ENCODE results near the gene RBM6.
"Not testable (repeated sequence)": the region's sequence is repeated elsewhere in the genome, so short reads cannot be mapped to it uniquely, and the experiment has no call there.

Gene RBM6

DNA sequence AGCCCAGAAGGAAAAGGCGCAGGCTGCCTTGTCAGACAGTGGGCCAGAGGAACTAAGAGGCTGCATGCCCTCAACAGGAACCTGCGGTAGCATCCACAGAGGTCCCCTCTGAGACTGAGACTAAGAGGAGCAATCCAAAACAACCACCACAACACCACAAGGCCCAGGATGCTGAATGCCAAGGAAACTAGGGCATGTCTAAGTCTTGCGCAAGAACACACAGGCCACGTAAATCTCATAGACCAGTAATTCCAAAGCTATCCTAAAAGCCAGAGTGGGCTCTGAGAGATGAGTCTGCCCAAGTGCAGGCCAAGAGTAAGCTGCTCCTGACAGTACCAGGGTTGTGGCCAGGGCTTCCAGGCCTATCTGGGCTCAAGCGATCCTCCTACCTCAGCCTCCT, 23.3 kb upstream of the RBM6 start:
- DNase-seq (ENCODE audit: low read depth in 2 of 2, low spot score in 1 of 2): no peak

DNA sequence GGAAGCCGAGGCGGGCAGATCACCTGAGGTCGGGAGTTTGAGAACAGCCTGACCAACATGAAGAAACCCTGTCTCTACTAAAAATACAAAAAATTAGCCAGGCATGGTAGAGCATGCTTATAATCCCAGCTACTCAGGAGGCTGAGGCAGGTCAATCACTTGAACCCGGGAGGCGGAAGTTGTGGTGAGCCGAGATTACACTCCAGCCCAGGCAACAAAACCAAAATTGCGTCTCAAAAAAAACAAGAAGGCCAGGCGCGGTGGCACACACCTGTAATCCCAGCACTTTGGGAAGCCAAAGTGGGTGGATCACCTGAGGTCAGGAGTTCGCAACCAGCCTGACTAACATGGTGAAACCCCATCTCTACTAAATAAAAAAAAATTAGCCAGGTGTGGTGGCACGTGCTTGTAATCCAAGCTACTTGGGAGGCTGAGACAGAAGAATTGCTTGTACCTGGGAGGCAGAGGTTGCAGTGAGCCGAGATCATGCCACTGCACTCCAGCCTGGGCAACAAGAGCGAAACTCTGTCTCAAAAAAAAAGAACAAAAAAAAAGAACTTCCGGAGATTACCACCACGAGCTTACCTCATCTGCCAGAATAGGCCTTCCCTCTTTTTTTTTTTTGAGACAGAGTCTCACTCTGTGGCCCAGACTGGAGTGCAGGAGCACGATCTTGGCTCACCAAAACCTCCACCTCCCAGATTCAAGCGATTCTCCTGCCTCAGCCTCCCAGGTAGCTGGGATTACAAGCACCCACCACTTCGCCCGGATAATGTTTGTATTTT, 22.0 kb upstream of the RBM6 start:
- not testable (repeated sequence) for DNase-seq (ENCODE audit: low read depth in 2 of 2, low spot score in 1 of 2)

DNA sequence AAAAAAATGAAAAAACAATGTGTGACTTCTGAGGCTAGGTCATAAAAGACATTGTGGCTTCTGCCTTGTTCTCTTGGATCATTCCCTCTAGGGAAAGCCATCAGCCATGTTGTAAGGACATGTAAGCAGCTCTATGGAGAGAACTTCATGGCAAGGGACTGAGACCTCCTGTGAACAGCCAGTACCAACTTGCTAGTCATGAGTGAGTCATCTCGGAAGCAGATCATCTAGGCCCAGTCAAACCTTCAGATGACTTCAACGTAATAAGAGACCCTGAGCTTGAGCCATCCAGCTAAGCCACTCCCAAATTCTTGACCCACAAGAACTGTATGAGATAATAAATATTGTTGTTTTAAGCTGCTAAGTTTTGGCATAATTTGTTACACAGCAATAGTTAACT, 15.3 kb upstream of the RBM6 start:
- DNase-seq (ENCODE audit: low read depth in 2 of 2, low spot score in 1 of 2): no peak

DNA sequence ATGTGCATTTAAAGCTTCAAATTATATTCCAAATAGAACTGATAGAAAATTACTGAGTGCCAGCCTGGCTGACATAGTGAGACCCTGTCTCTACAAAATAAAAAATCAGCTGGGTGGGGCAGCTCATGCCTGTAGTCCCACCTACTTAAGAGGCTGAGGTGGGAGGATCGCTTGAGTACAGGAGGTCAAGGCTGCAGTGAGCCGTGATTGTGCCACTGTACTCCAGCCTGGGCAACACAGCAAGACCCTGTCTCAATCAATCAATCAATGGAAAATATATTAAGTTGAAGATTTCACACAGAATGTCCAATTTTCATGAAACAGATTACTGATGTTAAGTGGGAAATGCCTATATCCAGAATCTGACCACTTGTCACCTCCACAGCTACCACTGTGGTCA, 14.5 kb upstream of the RBM6 start:
- no peak for DNase-seq (ENCODE audit: low read depth in 2 of 2, low spot score in 1 of 2)

DNA sequence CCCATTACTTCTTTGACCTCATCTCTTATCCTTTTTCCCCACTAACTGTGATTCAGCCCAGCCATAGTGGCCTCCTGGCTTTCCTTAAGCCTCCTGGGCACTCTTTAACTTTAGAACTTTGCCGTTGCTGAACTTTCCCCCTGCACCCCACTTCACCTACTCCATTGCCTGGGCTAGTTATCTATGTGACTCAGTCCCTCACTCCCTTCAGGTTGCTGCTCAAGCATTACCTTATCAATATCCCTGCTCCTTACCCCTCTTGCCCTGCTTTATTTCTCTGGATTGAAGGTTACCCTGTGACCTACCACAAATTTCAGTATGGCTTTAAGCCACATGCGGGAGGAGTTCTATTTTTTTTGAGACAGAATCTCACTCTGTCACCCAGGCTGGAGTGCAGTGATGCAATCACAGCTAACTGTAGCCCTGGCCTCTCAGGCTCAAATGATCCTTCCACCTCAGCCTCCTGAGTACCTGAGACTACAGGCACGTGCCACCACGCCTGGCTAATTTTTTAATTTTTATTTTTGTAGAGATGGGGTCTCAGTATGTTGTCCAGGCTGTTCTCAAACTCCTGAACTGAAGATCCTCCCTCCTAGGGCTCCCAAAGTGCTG, 13.7 kb upstream of the RBM6 start:
- DNase-seq (ENCODE audit: low read depth in 2 of 2, low spot score in 1 of 2): no peak

DNA sequence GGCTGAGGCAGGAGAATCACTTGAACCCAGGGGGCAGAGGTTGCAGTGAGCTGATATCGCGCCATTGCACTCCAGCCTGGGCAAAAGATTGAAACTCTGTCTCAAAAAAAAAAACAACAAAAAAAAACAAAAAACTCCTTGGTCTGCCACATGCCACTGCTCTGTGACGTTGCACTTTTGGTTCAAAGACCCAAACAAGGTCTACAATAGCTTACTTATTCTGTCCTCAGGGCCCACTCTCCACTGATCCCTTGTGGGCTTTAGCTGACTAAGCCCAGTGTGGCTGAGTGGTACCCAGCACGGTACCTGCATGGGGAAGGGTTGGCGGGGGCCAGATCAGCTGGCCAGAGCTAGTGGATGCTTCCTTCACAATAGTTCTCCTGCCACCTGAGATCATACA, 12.2 kb upstream of the RBM6 start:
- DNase-seq (ENCODE audit: low read depth in 2 of 2, low spot score in 1 of 2): no peak

DNA sequence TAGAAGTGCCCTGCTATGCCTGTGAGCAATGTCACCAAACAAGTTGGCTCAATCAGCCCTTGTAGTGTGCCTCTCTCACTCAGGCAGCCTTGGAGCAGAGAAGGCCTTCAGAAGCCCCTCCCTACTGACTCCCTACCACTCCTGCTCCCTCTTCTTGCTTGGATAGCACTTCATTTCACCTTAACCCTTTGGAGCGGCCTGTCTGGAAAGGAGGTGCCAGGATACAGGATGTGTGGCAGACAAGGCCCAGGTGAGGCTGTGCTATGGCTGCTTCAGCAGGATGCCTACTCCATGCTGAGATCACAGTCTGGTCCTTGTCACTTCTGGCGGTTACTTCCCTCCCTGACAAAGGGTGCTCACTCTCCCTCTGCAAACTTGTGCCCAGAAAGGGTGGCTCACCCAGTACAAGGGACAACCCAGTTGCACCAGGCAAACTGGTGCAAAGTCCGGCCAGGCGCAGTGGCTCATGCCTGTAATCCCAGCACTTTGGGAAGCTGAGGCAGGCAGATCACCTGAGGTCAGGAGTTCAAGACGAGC, 11.4 kb upstream of the RBM6 start:
- no peak for DNase-seq (ENCODE audit: low read depth in 2 of 2, low spot score in 1 of 2)

DNA sequence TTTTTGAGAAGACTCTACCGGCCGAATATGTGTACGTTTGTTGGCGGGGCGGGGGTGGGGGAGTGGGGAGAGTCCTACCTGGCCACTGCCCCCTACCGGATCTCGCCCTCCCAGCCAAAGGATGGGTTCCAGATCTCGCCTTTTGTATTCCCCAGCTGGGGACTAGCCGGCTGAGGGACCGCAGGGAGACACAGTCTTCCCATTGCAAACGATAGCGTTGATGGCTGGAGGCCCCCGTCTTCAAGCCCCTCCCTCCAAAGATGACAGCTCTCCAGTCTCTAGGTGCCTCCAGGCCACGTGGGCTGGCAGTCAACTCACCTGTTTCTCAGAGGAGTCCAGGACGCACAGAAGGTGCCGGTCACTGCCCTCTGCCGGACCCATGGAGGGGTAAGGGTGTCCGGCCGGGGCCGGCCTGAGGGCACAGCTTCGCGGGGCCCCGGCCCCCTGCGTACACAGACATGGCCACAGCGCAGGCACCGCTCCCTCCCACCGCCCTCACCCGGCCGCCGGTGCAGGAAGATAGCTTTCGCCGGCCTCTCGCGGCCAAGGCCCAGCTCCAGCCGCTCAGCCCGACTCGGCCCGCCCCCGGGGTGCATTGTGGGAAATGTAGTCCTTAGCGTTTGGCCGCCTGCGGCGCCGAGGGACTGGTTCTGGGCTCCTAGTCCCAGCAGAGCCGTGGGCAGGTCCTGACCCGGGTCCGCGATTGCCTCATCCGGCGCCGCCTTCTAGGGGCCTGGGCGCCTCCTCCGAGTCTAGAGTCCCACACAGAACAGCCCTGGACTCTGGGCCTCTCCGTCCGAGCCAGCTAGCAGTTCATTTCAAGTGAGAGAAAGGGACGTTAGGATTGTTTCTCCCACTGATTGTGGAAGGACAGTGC, 10.4 kb upstream of the RBM6 start, which contains the start of gene MON1A:
Gene MON1A (minus strand): TSS at position 521 of the 877 bp plus-strand sequence. CDS start 16,465 bp downstream, outside the sequence.
- peak; percentile 68 for DNase-seq (ENCODE audit: low read depth in 2 of 2, low spot score in 1 of 2)

DNA sequence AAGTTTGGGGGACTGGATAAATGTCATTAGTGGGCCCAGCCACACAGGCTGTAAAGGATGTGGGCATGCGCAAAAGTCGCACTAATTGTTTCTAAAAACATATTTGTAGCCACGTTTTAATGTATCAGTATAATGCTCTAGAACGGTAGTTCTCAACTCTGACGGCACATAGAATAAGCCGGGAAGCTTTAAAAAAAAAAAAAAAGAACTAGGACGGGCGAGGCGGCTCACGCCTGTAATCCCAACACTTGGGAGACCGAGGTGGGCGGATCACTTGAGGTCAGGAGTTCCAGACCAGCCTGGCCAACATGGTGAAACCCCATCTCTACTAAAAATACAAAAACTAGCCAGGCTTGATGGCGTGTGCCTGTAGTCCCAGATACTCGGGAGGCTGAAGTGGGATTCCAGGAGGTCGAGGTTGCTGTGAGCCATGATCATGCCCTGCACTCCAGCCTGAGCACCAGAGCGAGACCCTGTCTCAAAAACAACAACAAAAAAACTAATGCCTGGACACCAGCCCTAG, 9.7 kb upstream of the RBM6 start:
- no peak for DNase-seq (ENCODE audit: low read depth in 2 of 2, low spot score in 1 of 2)

DNA sequence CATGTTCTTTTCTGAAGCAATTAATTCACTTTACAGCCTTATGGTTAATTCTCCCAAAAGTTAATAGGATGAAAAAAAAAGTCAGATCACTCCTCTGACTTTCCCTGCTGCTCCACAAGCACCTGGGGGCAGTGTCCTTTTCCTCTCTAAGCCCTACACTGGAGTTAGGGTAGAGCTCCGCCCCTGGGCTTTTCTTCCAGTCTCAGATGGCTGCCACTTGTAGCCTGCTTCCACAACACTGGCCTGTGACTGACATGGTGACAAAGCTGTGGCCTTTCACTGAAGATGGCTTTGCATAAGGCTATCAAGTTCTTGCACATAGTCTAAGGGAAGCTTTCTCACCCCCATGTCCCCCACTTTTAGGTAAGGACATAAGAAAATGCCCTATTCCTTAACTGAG, 9.0 kb upstream of the RBM6 start:
- no peak for DNase-seq (ENCODE audit: low read depth in 2 of 2, low spot score in 1 of 2)

DNA sequence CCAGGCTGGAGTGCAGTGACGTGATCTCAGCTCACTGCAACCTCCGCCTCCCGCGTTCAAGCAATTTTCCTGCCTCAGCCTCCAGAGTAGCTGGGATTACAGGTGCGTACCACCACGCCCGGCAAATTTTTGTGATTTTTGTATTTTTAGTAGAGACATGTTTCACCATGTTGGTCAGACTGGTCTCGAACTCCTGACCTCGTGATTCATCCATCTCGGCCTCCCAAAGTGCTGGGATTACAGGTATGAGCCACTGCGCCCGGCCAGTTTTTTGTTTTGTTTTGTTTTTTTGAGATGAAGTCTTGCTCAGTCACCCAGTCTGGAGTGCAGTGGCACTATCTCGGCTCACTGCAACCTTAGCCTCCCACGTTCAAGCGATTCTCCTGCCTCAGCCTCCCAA, 7.7 kb upstream of the RBM6 start:
- DNase-seq (ENCODE audit: low read depth in 2 of 2, low spot score in 1 of 2): not testable (repeated sequence)

DNA sequence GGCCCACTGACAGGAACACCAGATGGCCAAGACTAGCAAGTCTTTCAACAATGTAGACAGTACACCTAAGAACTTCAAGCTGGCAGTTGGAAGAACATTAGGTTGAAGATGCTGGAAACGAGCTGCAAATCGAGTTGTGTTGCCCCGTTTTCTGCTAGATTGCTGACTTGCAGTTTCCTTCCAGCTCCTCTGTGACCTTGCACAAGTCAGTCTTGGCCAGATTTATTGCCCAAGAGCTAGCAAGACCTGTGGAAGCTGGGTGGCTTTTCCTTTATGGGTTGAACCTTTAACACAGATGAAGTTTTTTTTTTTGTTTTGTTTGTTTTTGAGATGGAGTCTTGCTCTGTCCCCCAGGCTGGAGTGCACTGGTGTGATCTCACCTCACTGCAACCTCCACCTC, 2.9 kb upstream of the RBM6 start:
- DNase-seq (ENCODE audit: low read depth in 2 of 2, low spot score in 1 of 2): no peak

DNA sequence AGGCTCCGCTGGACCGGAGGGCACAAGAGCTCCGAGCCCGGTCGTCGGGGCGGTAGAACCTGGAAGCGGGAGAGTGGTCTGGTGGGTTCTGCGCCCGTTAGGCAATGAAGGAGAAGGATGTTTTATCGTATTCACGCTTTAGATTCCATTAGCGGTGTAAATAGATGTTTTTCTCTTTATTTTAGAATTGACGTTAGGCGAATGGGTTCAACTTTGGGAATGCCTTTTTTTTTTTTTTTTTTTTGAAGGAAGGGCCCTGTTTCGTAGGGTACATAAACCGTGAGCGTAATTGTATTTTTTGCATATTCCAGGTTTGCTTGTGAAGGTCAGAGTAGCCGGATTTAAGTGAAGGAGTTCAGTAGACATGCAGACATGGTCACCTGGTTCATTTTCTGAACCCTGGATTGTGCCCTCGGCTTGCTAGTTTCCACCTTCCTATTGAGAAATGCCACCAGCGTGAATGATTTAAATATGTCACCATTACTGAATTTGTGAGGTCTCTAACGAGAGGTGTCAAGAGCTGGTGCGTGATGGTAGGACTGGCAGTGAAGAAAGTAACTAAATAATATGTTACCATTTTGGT, 808 bp downstream of the RBM6 start:
- DNase-seq (ENCODE audit: low read depth in 2 of 2, low spot score in 1 of 2): no peak

DNA sequence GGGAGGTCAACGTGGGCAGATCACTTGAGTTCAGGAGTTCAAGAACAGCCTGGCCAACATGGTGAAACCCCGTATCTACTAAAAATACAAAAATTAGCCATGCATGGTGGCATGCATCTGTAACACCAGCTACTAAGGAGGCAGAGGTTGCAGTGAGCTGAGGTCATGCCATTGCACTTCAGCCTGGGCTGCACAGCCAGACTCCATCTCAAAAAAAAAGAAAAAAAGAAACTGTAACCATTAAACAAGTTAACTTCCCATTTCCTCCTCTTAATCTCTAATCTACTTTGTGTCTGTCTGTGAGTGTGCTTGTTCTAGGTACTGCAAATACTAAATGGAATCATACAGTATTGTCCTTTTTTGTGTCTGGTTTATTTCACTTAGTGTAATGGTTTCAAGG, 2.7 kb downstream of the RBM6 start:
- DNase-seq (ENCODE audit: low read depth in 2 of 2, low spot score in 1 of 2): no peak

DNA sequence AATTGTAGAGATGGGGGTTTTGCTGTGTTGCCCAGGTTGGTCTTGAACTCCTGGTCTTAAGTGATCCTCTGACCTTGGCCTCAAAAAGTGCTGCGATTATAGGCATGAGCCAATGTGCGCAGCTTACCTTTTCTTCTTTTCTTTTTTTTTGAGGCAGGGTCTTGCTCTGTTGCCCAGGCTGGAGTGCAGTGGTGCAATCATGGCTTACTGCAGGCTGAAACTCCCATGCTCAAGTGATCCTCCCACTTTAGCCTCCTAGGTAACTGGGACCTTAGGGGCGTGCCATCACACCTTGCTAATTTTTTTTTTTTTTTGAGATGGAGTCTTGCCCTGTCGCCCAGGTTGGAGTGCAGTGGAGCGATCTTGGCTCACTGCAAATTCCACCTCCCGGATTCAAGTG, 13.0 kb downstream of the RBM6 start:
- no peak for DNase-seq (ENCODE audit: low read depth in 2 of 2, low spot score in 1 of 2)

DNA sequence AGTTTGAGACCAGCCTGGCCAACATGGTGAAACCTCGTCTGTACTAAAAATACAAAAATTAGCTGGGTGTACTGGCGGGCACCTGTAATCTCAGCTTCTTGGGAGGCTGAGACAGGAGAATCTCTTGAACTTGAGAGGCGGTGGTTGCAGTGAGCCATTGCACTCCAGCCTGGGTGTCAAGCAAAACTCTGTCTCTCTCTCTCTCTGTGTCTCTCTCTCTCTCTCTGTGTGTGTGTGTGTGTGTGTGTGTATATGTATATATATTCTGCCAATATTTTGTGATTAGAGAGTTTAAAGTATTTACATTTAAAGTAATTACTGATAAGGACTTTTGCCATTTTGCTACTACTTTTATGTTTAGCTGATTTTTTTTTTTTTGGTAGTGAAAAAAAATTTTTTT, 15.7 kb downstream of the RBM6 start:
- no peak for DNase-seq (ENCODE audit: low read depth in 2 of 2, low spot score in 1 of 2)

DNA sequence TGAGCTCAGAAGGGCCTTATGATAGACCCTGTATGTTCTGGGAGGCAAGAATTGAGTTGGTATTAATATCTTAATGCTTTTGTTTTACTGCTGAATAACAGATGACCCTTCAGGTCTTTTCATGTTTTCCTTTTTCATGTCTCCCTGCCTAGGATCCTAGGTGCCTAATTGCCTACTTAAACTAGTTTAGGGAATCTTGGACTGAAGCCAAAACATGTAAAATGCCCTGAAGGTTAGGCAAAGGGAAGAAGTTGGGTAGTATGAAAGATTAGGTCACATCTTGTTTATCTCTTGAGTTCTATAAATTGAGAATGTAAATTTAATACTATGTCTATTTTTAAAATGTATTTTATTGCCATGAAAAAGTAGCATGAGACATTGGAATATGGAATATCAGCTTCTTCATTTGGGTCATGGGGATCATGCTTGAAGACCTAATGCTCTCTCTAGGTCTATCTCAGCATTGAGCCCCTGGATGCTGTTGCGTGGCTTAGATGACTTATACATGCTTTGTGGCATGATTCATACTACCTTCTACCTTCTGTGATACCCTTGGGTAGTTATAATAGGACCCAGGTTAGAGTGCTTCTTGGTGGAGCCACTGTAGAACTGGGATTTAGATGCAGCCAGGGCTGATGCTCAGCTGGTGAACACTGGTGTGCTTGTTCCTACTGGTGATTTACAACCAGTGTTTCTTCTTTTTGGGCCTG, 26.4 kb downstream of the RBM6 start:
- DNase-seq (ENCODE audit: low read depth in 2 of 2, low spot score in 1 of 2): no peak

DNA sequence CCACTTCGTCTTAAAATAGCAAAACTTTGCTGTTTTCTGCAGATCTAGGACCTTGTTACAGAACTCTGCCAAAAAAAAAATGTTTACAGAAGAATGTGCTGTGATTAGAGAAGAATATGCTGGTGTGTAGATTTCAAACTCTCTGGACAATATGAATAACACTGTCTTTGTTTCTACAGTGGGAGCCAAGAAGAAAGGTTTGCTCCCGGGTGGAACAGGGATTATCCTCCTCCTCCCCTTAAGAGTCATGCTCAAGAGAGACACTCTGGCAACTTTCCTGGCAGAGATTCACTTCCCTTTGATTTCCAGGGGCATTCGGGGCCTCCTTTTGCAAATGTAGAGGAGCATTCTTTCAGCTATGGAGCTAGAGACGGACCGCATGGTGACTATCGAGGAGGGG, 27.3 kb downstream of the RBM6 start:
- no peak for DNase-seq (ENCODE audit: low read depth in 2 of 2, low spot score in 1 of 2)

DNA sequence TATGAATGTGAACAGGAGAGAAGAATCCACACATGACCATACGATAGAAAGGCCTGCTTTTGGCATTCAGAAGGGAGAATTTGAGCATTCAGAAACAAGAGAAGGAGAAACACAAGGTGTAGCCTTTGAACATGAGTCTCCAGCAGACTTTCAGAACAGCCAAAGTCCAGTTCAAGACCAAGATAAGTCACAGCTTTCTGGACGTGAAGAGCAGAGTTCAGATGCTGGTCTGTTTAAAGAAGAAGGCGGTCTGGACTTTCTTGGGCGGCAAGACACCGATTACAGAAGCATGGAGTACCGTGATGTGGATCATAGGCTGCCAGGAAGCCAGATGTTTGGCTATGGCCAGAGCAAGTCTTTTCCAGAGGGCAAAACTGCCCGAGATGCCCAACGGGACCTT, 28.4 kb downstream of the RBM6 start:
- no peak for DNase-seq (ENCODE audit: low read depth in 2 of 2, low spot score in 1 of 2)

DNA sequence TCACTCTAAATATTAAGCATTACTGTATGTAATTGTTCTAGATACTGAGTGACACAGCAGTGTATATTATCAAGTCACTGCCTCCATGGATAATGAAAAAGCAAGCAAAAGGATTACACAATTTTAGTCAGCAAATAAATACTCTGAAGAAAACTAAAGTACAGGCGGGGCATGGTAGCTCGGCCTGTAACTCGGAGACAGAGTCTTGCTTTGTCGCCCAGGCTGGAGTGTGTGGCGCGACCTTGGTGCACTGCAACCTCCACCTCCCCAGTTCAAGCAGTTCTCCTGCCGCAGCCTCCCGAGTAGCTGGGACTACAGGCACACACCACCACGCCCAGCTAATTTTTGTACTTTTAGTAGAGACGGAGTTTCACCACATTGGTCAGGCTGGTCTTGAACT, 32.7 kb downstream of the RBM6 start:
- no peak for DNase-seq (ENCODE audit: low read depth in 2 of 2, low spot score in 1 of 2)

All from stimulated activated CD8-positive, alpha-beta memory T cell treated with anti-CD3 and anti-CD28 coated beads, Interleukin-4, amount 100 ng/mL, for 1 hour (primary cell).